MM.1S (cell line): ENCODE results near the gene POLR3G.

Source experiments
- EZH2phosphoT487 ChIP-seq: fragments of 300-600 bp; sonication (generic); IDR thresholded peaks from 2 replicates; pipeline ENCODE4 v1.6.1; 2018; ENCODE audit warnings: antibody characterized with exemption, low read length
- TF ChIP-seq, protein P1 (sequence below): fragments of 300-600 bp; sonication (generic); IDR thresholded peaks from 2 replicates; pipeline ENCODE4 v1.5.1; 2016; ENCODE audit warnings: antibody characterized with exemption, low read length, mixed read lengths

DNA sequence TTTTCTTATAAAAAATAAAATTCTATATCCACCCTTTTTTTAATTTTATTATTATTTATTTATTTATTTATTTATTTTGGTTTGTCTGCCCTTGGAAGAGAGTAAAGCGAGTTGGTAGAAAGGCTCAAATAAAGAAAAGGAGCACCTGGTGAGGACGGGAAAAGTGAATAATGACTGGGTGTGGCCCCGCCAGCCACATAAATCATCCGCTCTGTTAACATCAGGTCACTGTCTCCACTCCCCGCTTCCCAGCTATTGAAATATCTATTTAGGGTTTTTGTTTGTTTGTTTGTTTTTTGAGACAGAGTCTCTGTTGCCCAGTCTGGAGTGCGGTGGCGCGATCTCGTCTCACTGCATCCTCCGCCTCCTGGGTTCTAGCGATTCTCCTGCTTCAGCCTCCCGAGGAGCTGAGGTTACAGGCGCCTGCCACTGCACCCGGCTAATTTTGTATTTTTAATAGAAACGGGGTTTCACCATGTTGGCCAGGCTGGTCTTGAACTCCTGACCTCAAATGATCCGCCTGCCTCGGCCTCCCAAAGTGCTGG, 844 bp downstream of the POLR3G start:
- TF ChIP-seq, protein P1, sequence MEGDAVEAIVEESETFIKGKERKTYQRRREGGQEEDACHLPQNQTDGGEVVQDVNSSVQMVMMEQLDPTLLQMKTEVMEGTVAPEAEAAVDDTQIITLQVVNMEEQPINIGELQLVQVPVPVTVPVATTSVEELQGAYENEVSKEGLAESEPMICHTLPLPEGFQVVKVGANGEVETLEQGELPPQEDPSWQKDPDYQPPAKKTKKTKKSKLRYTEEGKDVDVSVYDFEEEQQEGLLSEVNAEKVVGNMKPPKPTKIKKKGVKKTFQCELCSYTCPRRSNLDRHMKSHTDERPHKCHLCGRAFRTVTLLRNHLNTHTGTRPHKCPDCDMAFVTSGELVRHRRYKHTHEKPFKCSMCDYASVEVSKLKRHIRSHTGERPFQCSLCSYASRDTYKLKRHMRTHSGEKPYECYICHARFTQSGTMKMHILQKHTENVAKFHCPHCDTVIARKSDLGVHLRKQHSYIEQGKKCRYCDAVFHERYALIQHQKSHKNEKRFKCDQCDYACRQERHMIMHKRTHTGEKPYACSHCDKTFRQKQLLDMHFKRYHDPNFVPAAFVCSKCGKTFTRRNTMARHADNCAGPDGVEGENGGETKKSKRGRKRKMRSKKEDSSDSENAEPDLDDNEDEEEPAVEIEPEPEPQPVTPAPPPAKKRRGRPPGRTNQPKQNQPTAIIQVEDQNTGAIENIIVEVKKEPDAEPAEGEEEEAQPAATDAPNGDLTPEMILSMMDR: no peak
- no peak for TF ChIP-seq EZH2phosphoT487
